Heart left ventricle (tissue), 16 donors: ENCODE results near the gene CCDC179. TPM values are rescaled to one million over a fixed set of nuclear protein-coding genes. Genes with fewer than 3 reads are reported as not detected.

ENCODE experiments used
- ATAC-seq, 4 donors: fragments of 200-7000 bp; cut with Tn5 transposase; one replicate each; pipeline ENCODE4 v1.9.1; 2020 to 2022; ENCODE audit warnings: moderate library complexity in 4 of 4, mild to moderate bottlenecking in 3 of 4, moderate number of reproducible peaks in 1 of 4
- DNase-seq, 5 donors: peaks; one replicate each; pipeline ENCODE4 v3.0.0-alpha.2; 2020
- H3K27ac ChIP-seq, 12 donors: fragments of 200-600 bp; sonication (generic) in 4 of 12; one replicate each; pipeline versions ENCODE4 v1.5.0 to v1.8.0; 2016 to 2022; ENCODE audit warnings: mild to moderate bottlenecking in 2 of 12
- H3K27me3 ChIP-seq, 9 donors: fragments of 200-600 bp; sonication (generic) in 2 of 9; one replicate each; pipeline versions ENCODE4 v1.5.1 to v1.8.0; 2016 to 2022; ENCODE audit warnings: mild to moderate bottlenecking in 3 of 9
- H3K36me3 ChIP-seq, 9 donors: fragments of 200-600 bp; sonication (generic) in 2 of 9; one replicate each; pipeline versions ENCODE4 v1.5.0 to v1.8.0; 2018 to 2022; ENCODE audit warnings: mild to moderate bottlenecking in 2 of 9
- H3K4me1 ChIP-seq, 12 donors: fragments of 200-600 bp; sonication (generic) in 4 of 12; one replicate each; pipeline versions ENCODE4 v1.5.0 to v1.8.0; 2016 to 2022; ENCODE audit warnings: mild to moderate bottlenecking in 3 of 12
- H3K4me3 ChIP-seq, 12 donors: fragments of 200-600 bp; sonication (generic) in 4 of 12; one replicate each; pipeline versions ENCODE4 v1.5.0 to v1.8.0; 2017 to 2022; ENCODE audit warnings: mild to moderate bottlenecking in 9 of 12, moderate library complexity in 4 of 12
- H3K9me3 ChIP-seq, 12 donors: fragments of 200-600 bp; sonication (generic) in 4 of 12; one replicate each; pipeline versions ENCODE4 v1.5.0 to v1.8.0; 2016 to 2022; ENCODE audit warnings: mild to moderate bottlenecking in 1 of 12
- CTCF ChIP-seq, 12 donors: fragments of 200-600 bp; sonication (generic) in 4 of 12; IDR thresholded peaks; one replicate each; pipeline versions ENCODE4 v1.5.0 to v1.8.0; 2018 to 2022; ENCODE audit warnings: antibody characterized with exemption in 12 of 12, mild to moderate bottlenecking in 5 of 12
- POLR2A ChIP-seq, 2 donors: fragments of 450-650 bp; IDR thresholded peaks; one replicate each; pipeline ENCODE4 v1.6.1; 2017; ENCODE audit warnings: antibody characterized with exemption in 2 of 2, mild to moderate bottlenecking in 2 of 2, moderate library complexity in 2 of 2
- WGBS, 4 donors: extraction: QIAGEN DNeasy Blood & Tissue Kit in 2 of 4; methylation state at CpG; one replicate each; pipeline versions ENCODE4 v1.1.5 to v1.1.7; 2013 to 2018; 5-methylcytosine and 5-hydroxymethylcytosine counted together
- intact Hi-C, 10 donors: fragments of 100-400 bp; cut with DNase I; formaldehyde crosslinking; loops; one replicate each; pipeline versions ENCODE4 v1.11.1 to v1.14.2; 2022
- polyA plus RNA-seq, 2 donors: library from polyadenylated mRNA; stranded (reverse); fragments of 200-250 nt; gene quantifications; one replicate each; pipeline ENCODE4 v1.2.3, GENCODE V29; 2013
- total RNA-seq, 9 donors: library from RNA; depleted of rRNA in 2 of 9; stranded (reverse); fragments of >200 nt in 2 of 9; fragmentation: NEBNext Ultra II Directional in 3 of 9; extraction: Animal tissue kit (Norgen Biotek cat#: 25700) in 3 of 9; gene quantifications; one replicate each; pipeline versions ENCODE4 v1.1.0 to v1.2.4, GENCODE V29; 2016 to 2023
- donor health status: ischemic (EF 13 %, LVEDD 7.1; RV severe dilation, severe dysfunction).
- donor health status: healthy with polysubstance abuse.
- donor health status: DM: no; HTN: yes; CAD: no.
- donor health status: DM: no; HTN: no; CAD: no.
- donor health status: ischemic (EF 25% LVEDD 6.9; RV normal size, moderate dysfunction).
- donor health status: ischemic (EF 25% LVEDD 5.7; RV mildly dilated, moderate dysfunction).
- donor health status: healthy.
- donor health status: DM: yes; HTN: yes; CAD: no.
- donor health status: ischemic (EF 35%, LVEDD 5.7; RV mildly dilated, moderate dysfunction).
- donor health status: nonischemic (EF 11% LVEDD 7.7; RV severe dilation, severe dysfunction).
- donor health status: DM: yes; HTN: yes; CAD: no.
- donor health status: PGD.
- donor health status: ischemic (EF 29% LVEDD 5.4; RV normal size, mild dysfunction).
- donor health status: nonischemic (EF 23%, LVEDD 6.1; RV moderate dilation, normal function).

The CCDC179 gene
- total and polyA plus RNA-seq, 11 donors = not detected

GRCh38 chr11:22898036-22898435, 37.8 kb upstream of the CCDC179 start:
- WGBS, 4 donors = 69 to 79% (median 77%) methylated on average over 5 of the region's 5 CpGs
- TF ChIP-seq CTCF (IDR thresholded peaks at IDR 0.05) = no peak
- no peak for TF ChIP-seq POLR2A (IDR thresholded peaks at IDR 0.05)

GRCh38 chr11:22890227-22890626, 30.0 kb upstream of the CCDC179 start:
- intact Hi-C loops = no loop called here
- Histone ChIP-seq H3K27ac (no peak overlapping the region), H3K27me3 (no peaks in the 10 kb centered on the region), H3K9me3 (no peaks in the 10 kb centered on the region), H3K36me3 (no peaks in the 10 kb centered on the region), H3K4me3 (no peak overlapping the region), H3K4me1 (no peaks in the 10 kb centered on the region)
- ATAC-seq = no peak
- TF ChIP-seq CTCF (IDR thresholded peaks at IDR 0.05) (no peak), POLR2A (IDR thresholded peaks at IDR 0.05) (no peak)
- WGBS, 4 donors = 78 to 87% (median 82%) methylated on average over 2 of the region's 2 CpGs
- DNase-seq = no peak

More at GRCh38 chr11:22898036-22898435, 37.8 kb upstream of the CCDC179 start:
- ATAC-seq (no peak), DNase-seq (no peak)
- H3K9me3 ChIP-seq = no peaks in the 10 kb centered on the region
- no peak overlapping the region for H3K4me3 ChIP-seq
- H3K27ac ChIP-seq = no peak overlapping the region
- no peaks in the 10 kb centered on the region for H3K4me1 ChIP-seq
- intact Hi-C loops = no loop called here
- H3K27me3 ChIP-seq = no peaks in the 10 kb centered on the region
- H3K36me3 ChIP-seq = no peaks in the 10 kb centered on the region

- no peaks in the 10 kb centered on the region for H3K36me3 ChIP-seq
- no peak overlapping the region for H3K4me3 ChIP-seq
- H3K9me3 ChIP-seq = no peaks in the 10 kb centered on the region
- no peak for TF ChIP-seq CTCF (IDR thresholded peaks at IDR 0.05)
- TF ChIP-seq POLR2A (IDR thresholded peaks at IDR 0.05) = no peak
- no peak for ATAC-seq
- no peaks in the 10 kb centered on the region for H3K27me3 ChIP-seq
- H3K4me1 ChIP-seq = no peaks in the 10 kb centered on the region
- intact Hi-C loops = no loop called here
- 62 to 71% (median 70%) methylated on average over 1 of the region's 1 CpG for WGBS, 4 donors
- no peak for DNase-seq
- no peak overlapping the region for H3K27ac ChIP-seq
These were observed 23.9 kb upstream of the CCDC179 start for GRCh38 chr11:22884217-22884616.

- Histone ChIP-seq H3K9me3 (no peaks in the 10 kb centered on the region), H3K36me3 (no peaks in the 10 kb centered on the region), H3K4me3 (no peak overlapping the region), H3K4me1 (peaks cover 0 to 2% (median 0%) of the 10 kb centered on the region in 12 donors), H3K27ac (no peak overlapping the region), H3K27me3 (no peaks in the 10 kb centered on the region)
- WGBS, 4 donors = 20 to 33% (median 22%) methylated on average over 2 of the region's 2 CpGs
- intact Hi-C loops = no loop called here
- DNase-seq (no peak), ATAC-seq (no peak)
- TF ChIP-seq CTCF (IDR thresholded peaks at IDR 0.05) (no peak), POLR2A (IDR thresholded peaks at IDR 0.05) (no peak)
These were observed 19.4 kb upstream of the CCDC179 start for GRCh38 chr11:22879630-22880029.
